Thyroid gland (tissue), 4 donors: ENCODE data around the gene ADAMTS12. TPM values are rescaled to one million over a fixed set of nuclear protein-coding genes. Genes with fewer than 3 reads are reported as not detected.

Experiments used
- DNase-seq, 2 donors: peaks; one replicate each; pipeline ENCODE4 v3.0.0-alpha.2; 2019
- H3K27ac ChIP-seq, 3 donors: fragments of 200-600 bp; sonication (generic); 1 replicate in 2 of 3; 2 replicates in 1 of 3; pipeline ENCODE4 v1.5.1; 2016 to 2019; ENCODE audit warnings: mild to moderate bottlenecking in 1 of 3, moderate library complexity in 1 of 3
- H3K27me3 ChIP-seq: fragments of 200-600 bp; sonication (generic); one replicate; pipeline ENCODE4 v1.5.1; 2019
- H3K36me3 ChIP-seq, 2 donors: fragments of 200-600 bp; sonication (generic); one replicate each; pipeline ENCODE4 v1.5.1; 2016 to 2019
- H3K4me1 ChIP-seq, 2 donors: fragments of 200-600 bp; sonication (generic); one replicate each; pipeline ENCODE4 v1.5.1; 2017 to 2019
- H3K4me3 ChIP-seq, 3 donors: fragments of 200-600 bp; sonication (generic); replicated peaks in 1 of 3; 1 replicate in 2 of 3; 2 replicates in 1 of 3; pipeline ENCODE4 v1.5.1; 2016; ENCODE audit warnings: mild to moderate bottlenecking in 1 of 3
- H3K9me3 ChIP-seq: fragments of 200-600 bp; sonication (generic); one replicate; pipeline ENCODE4 v1.5.1; 2017
- CTCF ChIP-seq, 6 experiments: fragments of 200-600 bp in 3 of 6; fragments of 450-650 bp in 3 of 6; sonication (generic) in 3 of 6; IDR thresholded peaks; one replicate each; pipeline ENCODE4 v1.5.1; 2016 to 2019; ENCODE audit warnings: antibody characterized with exemption in 6 of 6, mild to moderate bottlenecking in 2 of 6, inconsistent platforms in 1 of 6, moderate library complexity in 1 of 6
- POLR2A ChIP-seq, 2 donors: fragments of 450-650 bp; IDR thresholded peaks; one replicate each; pipeline ENCODE4 v1.6.1; 2017; ENCODE audit warnings: antibody characterized with exemption in 2 of 2, mild to moderate bottlenecking in 2 of 2, moderate library complexity in 1 of 2
- WGBS, 2 donors: methylation state at CpG; one replicate each; pipeline ENCODE4 v1.1.5; 2017; 5-methylcytosine and 5-hydroxymethylcytosine counted together
- intact Hi-C: fragments of 100-400 bp; cut with DNase I; formaldehyde crosslinking; loops from one replicate; pipeline ENCODE4 v1.15.1; 2023
- total RNA-seq, 4 donors: library from RNA; depleted of rRNA; stranded (reverse); fragments of >200 nt; gene quantifications; one replicate each; pipeline ENCODE4 v1.2.3, GENCODE V29; 2016

The ADAMTS12 gene
- total RNA-seq, 4 donors from 2014 or later: 1.3 to 5.8 (median 2.3) TPM

- Histone ChIP-seq H3K27me3 (no peaks in the 10 kb centered on the region), H3K9me3 (no peaks in the 10 kb centered on the region), H3K4me3 (no peak overlapping the region), H3K36me3 (no peaks in the 10 kb centered on the region), H3K4me1 (no peaks in the 10 kb centered on the region), H3K27ac (no peak overlapping the region)
- DNase-seq: no peak
- WGBS, 2 donors: 88 to 95% methylated on average over 4 of the region's 4 CpGs
- intact Hi-C loops: no loop called here
- no peak for TF ChIP-seq POLR2A (IDR thresholded peaks at IDR 0.05)
- TF ChIP-seq CTCF (IDR thresholded peaks at IDR 0.05): no peak
These were observed 390.5 kb downstream of the ADAMTS12 start for GRCh38 chr5:33501260-33501659.

GRCh38 chr5:33494466-33494865 is 397.3 kb downstream of the ADAMTS12 start:
- Histone ChIP-seq H3K4me3 (no peak overlapping the region), H3K9me3 (no peaks in the 10 kb centered on the region), H3K27ac (no peak overlapping the region), H3K27me3 (no peaks in the 10 kb centered on the region), H3K4me1 (no peaks in the 10 kb centered on the region), H3K36me3 (no peaks in the 10 kb centered on the region)
- no peak for DNase-seq
- intact Hi-C loops: no loop called here
- TF ChIP-seq POLR2A (IDR thresholded peaks at IDR 0.05): no peak
- TF ChIP-seq CTCF (IDR thresholded peaks at IDR 0.05): no peak
- WGBS, 2 donors: 59 to 61% methylated on average over 1 of the region's 1 CpG

GRCh38 chr5:33491941-33492340 is 399.8 kb downstream of the ADAMTS12 start:
- TF ChIP-seq CTCF (IDR thresholded peaks at IDR 0.05): no peak
- no peak for TF ChIP-seq POLR2A (IDR thresholded peaks at IDR 0.05)
- DNase-seq: no peak
- H3K27ac ChIP-seq: no peak overlapping the region
- no peaks in the 10 kb centered on the region for H3K27me3 ChIP-seq
- H3K9me3 ChIP-seq: no peaks in the 10 kb centered on the region
- H3K4me3 ChIP-seq: no peak overlapping the region
- H3K36me3 ChIP-seq: no peaks in the 10 kb centered on the region
- H3K4me1 ChIP-seq: no peaks in the 10 kb centered on the region
- intact Hi-C loops: no loop called here

- Histone ChIP-seq H3K4me1 (no peaks in the 10 kb centered on the region), H3K9me3 (no peaks in the 10 kb centered on the region), H3K4me3 (no peak overlapping the region), H3K36me3 (no peaks in the 10 kb centered on the region), H3K27me3 (no peaks in the 10 kb centered on the region), H3K27ac (no peak overlapping the region)
- DNase-seq: no peak
- intact Hi-C loops: no loop called here
- TF ChIP-seq CTCF (IDR thresholded peaks at IDR 0.05): no peak
- no peak for TF ChIP-seq POLR2A (IDR thresholded peaks at IDR 0.05)
- 68 to 91% methylated on average over 1 of the region's 1 CpG for WGBS, 2 donors
These were observed 401.6 kb downstream of the ADAMTS12 start for GRCh38 chr5:33490071-33490665.

GRCh38 chr5:33489481-33490067 is 402.2 kb downstream of the ADAMTS12 start:
- intact Hi-C loops: no loop called here
- H3K9me3 ChIP-seq: no peaks in the 10 kb centered on the region
- no peak overlapping the region for H3K27ac ChIP-seq
- H3K4me1 ChIP-seq: no peaks in the 10 kb centered on the region
- no peak overlapping the region for H3K4me3 ChIP-seq
- no peak for TF ChIP-seq POLR2A (IDR thresholded peaks at IDR 0.05)
- no peak for TF ChIP-seq CTCF (IDR thresholded peaks at IDR 0.05)
- no peak for DNase-seq
- no peaks in the 10 kb centered on the region for H3K27me3 ChIP-seq
- WGBS, 2 donors: 93 to 96% methylated on average over 6 of the region's 6 CpGs
- H3K36me3 ChIP-seq: no peaks in the 10 kb centered on the region
